HEK293T (cell line): Measurements from ENCODE around the gene RASGRP2.

ENCODE experiments used
- CTCF ChIA-PET: fragments of 350-600 bp; formaldehyde crosslinking; extraction: SDS; loops from one replicate; lab custom pipeline; 2021; ENCODE audit warnings: antibody characterized with exemption, inconsistent platforms; lab: Yijun Ruan, JAX
- POLR2A ChIA-PET: fragments of 350-600 bp; formaldehyde crosslinking; extraction: SDS; loops from one replicate; lab custom pipeline; 2020; ENCODE audit warnings: antibody characterized with exemption, inconsistent platforms; lab: Yijun Ruan, JAX
- DNase-seq: peaks from one replicate; pipeline ENCODE4 v3.0.0; 2012; ENCODE audit warnings: mixed read lengths; ENCODE audit errors: extremely low spot score
- ARNT ChIP-seq: fragments of 450-650 bp; IDR thresholded peaks from 2 replicates; pipeline ENCODE4 v1.6.1; 2017; ENCODE audit warnings: mild to moderate bottlenecking
- BHLHE40 ChIP-seq: fragments of 450-650 bp; IDR thresholded peaks from 2 replicates; pipeline ENCODE4 v1.6.1; 2016; ENCODE audit warnings: mild to moderate bottlenecking, moderate library complexity, borderline replicate concordance
- CTBP1 ChIP-seq: fragments of 450-650 bp; IDR thresholded peaks from 2 replicates; pipeline ENCODE4 v1.6.1; 2016; ENCODE audit warnings: borderline replicate concordance
- ELF4 ChIP-seq: fragments of 450-650 bp; IDR thresholded peaks from 2 replicates; pipeline ENCODE4 v1.6.1; 2017; ENCODE audit warnings: antibody characterized with exemption
- FOXA1 ChIP-seq: fragments of 450-650 bp; IDR thresholded peaks from 2 replicates; pipeline ENCODE4 v1.6.1; 2016; ENCODE audit warnings: mild to moderate bottlenecking
- FOXK2 ChIP-seq: fragments of 450-650 bp; IDR thresholded peaks from 2 replicates; pipeline ENCODE4 v1.6.1; 2016; ENCODE audit warnings: mild to moderate bottlenecking
- FOXM1 ChIP-seq: fragments of 450-650 bp; IDR thresholded peaks from 2 replicates; pipeline ENCODE4 v1.6.1; 2017; ENCODE audit warnings: mild to moderate bottlenecking, borderline replicate concordance
- HDGF ChIP-seq: fragments of 450-650 bp; IDR thresholded peaks from 2 replicates; pipeline ENCODE4 v1.6.1; 2017; ENCODE audit warnings: antibody characterized with exemption, borderline replicate concordance
- L3MBTL2 ChIP-seq: fragments of 450-650 bp; conservative IDR thresholded peaks from 2 replicates; pipeline ENCODE4 v1.6.1; 2016; ENCODE audit warnings: mild to moderate bottlenecking
- LEF1 ChIP-seq: fragments of 450-650 bp; IDR thresholded peaks from 2 replicates; pipeline ENCODE4 v1.6.1; 2017; ENCODE audit warnings: mild to moderate bottlenecking, borderline replicate concordance
- NFRKB ChIP-seq: fragments of 450-650 bp; IDR thresholded peaks from 2 replicates; pipeline ENCODE4 v1.6.1; 2016; ENCODE audit warnings: mild to moderate bottlenecking, moderate library complexity
- SP1 ChIP-seq: fragments of 450-650 bp; IDR thresholded peaks from 2 replicates; pipeline ENCODE4 v1.6.1; 2017
- SUZ12 ChIP-seq: fragments of 450-650 bp; IDR thresholded peaks from 2 replicates; pipeline ENCODE4 v1.6.1; 2016; ENCODE audit warnings: mild to moderate bottlenecking
- TARDBP ChIP-seq: fragments of 450-650 bp; IDR thresholded peaks from 2 replicates; pipeline ENCODE4 v1.6.1; 2016
- ZNF384 ChIP-seq: fragments of 450-650 bp; IDR thresholded peaks from 2 replicates; pipeline ENCODE4 v1.6.1; 2016
- TF ChIP-seq, protein P1 (sequence below): fragments of 450-650 bp; IDR thresholded peaks from 2 replicates; pipeline ENCODE4 v1.6.1; 2016

Gene RASGRP2

DNA sequence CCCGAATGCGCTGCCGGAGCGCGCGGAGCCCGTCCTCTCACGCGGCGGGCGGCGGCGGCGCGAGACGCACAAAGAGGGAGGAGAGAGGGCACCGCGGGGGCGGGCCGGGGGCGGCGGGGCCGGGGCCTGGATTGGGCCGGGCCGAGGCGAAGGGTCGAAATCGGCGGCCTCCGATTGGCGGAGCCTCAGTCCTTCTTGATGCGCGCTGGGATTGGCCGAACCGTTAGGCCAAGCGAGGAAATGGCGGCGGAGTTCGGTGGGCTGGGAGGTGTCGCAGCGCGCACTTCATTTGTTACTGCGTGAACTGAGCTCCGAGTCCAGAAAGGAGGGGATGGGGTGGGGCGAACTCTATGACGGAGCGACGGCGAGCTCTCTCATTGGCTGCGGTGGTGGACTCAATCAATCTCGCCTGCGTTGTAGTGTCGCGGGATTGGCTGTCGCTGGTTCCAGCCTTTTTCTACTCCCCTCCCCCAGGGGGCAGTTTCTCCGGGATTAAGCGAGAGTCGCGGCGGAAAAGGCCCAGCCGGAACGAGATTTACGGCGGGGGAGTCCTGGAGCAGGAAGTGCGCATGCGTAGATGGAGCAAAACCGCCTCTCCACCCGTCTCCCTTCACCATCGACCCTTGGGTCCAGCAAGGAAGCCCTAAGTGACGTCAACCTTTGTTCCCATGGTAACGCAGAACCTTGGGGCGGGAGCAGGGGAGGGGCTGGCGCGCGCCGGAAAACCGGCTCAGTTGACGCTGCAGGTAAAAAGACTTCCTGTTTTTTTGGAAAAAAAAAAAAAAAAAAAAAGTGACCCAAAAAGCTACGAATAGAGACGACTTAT lies 34.7 kb upstream of the RASGRP2 start, which contains the start of gene SF1:
SF1 (minus strand) TSS at position 70 of the 826 bp plus-strand sequence. CDS start 150 bp downstream, outside the sequence.
- POLR2A ChIA-PET: interaction anchor here (0.6 to 1.5 kb wide), 33 partner anchors 10 to 461 kb away, joined by 3 to 17 read pairs (median 4); partner anchors contain the start of genes MAP4K2, MEN1, PYGM and TRMT112
- no peak for TF ChIP-seq TARDBP
- peak; percentile 19; the same call in 1 of the 2 replicates for TF ChIP-seq ELF4
- TF ChIP-seq, protein P1, sequence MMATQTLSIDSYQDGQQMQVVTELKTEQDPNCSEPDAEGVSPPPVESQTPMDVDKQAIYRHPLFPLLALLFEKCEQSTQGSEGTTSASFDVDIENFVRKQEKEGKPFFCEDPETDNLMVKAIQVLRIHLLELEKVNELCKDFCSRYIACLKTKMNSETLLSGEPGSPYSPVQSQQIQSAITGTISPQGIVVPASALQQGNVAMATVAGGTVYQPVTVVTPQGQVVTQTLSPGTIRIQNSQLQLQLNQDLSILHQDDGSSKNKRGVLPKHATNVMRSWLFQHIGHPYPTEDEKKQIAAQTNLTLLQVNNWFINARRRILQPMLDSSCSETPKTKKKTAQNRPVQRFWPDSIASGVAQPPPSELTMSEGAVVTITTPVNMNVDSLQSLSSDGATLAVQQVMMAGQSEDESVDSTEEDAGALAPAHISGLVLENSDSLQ: peak; percentile 95
- peak; percentile 98 for DNase-seq
- CTCF ChIA-PET: interaction anchor here (0.5 to 1.5 kb wide), 3 partner anchors 9 to 109 kb away, joined by 3 to 5 read pairs (median 4); no protein-coding TSS in a partner anchor

DNA sequence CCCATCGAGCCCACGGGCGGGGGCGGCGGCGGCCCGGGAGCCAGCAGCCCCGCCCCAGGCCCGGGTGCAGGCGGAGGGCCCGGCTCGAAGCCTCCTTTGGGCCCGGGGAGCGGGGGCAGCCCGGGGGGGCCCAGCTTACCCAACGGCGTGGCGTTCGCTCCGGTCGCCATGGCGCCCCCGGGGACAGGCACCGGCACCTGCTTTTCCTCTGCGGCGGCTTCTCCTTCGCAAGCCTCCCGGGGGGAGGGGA lies 34.2 kb upstream of the RASGRP2 start:
- TF ChIP-seq NFRKB (no peak), FOXM1 (peak; percentile 19; the same call in 1 of the 2 replicates), ARNT (no peak)
- ChIA-PET CTCF (interaction anchor here (1.5 kb wide), 1 partner anchor 9 kb away, joined by 5 read pairs; no protein-coding TSS in a partner anchor), POLR2A (interaction anchor here (0.9 to 1.5 kb wide), 19 partner anchors 14 to 461 kb away, joined by 3 to 17 read pairs (median 4); partner anchors contain the start of genes MAP4K2, MEN1, PYGM and TRMT112)
- no peak for DNase-seq

DNA sequence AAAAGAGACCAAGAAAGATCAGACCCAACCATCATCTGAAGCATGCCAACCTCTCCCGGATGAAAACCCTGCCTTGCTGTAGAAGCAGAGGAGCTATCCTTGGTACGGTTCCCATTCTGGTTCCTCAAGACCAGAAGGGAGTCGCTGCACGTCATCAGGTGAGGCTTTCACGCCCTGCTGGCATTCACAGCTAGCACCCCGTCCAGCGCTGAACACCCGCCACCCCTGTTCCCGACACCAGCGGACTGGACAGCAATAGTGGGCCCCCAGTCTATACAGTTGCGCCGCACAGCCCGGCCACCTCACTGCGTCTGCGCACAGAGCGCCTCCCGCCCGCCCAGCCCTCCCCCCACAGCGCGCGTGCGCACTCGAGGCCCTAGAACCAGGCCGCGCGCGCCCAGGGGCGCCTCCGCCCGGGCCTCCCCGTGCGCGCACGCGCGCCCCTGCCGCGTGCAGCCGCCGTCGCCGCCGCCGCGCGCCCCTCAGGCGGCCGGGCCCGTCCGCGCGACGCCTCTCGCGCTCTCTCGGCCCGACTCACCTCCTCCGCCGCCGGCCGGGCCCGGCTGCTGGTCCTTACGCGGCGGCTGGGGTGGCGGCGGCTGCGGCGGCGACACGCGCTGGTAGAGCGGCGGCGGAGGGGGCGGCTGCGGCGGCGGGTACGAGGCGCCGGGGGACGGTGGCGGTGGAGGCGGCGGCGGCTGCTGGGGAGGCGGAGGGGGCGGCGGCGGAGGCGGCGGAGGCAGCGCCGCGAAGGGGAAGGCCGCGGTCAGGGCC lies 33.7 kb upstream of the RASGRP2 start:
- ChIA-PET POLR2A (interaction anchor here (0.9 to 1.6 kb wide), 6 partner anchors 14 to 30 kb away, joined by 3 to 6 read pairs (median 4); partner anchors contain the start of gene MAP4K2), CTCF (interaction anchor here (0.7 kb wide), 1 partner anchor 21 kb away, joined by 7 read pairs; no protein-coding TSS in a partner anchor)
- TF ChIP-seq SUZ12 (no peak), L3MBTL2 (no peak), FOXM1 (no peak), HDGF (no peak), BHLHE40 (no peak), SP1 (no peak), TARDBP (no peak), FOXA1 (no peak), FOXK2 (no peak), ARNT (no peak), NFRKB (no peak), ELF4 (no peak)
- TF ChIP-seq, protein P1: no peak
- peak; percentile 92 for DNase-seq

DNA sequence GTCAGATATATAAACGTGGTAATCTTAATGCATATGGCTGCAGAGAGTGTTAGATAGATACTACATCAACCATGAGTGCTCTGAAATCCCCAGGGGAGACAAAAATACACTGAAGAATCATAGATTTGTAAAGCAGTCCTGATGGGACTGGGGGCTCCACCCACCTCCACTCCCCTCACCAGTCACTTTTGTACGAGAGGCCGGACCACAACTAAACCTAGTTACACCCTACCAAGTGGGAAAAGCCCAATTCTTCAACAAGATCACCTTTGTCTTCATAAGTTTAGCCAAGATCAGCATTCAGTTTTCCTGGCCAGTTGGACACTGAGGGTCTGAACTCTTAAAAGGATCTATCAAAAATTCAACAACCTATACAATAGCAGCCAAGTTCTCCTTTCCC lies 32.9 kb upstream of the RASGRP2 start:
- DNase-seq: no peak
- POLR2A ChIA-PET: interaction anchor here (0.9 to 1.6 kb wide), 3 partner anchors 13 to 29 kb away, joined by 3 to 5 read pairs (median 3); no protein-coding TSS in a partner anchor
- CTCF ChIA-PET: interaction anchor here (0.9 kb wide), 1 partner anchor 17 kb away, joined by 4 read pairs; the partner anchor contains the start of gene PYGM
- TF ChIP-seq CTBP1 (no peak), FOXA1 (no peak), SP1 (no peak), ELF4 (no peak), NFRKB (no peak), FOXK2 (no peak), LEF1 (no peak)
- TF ChIP-seq, protein P1: no peak

DNA sequence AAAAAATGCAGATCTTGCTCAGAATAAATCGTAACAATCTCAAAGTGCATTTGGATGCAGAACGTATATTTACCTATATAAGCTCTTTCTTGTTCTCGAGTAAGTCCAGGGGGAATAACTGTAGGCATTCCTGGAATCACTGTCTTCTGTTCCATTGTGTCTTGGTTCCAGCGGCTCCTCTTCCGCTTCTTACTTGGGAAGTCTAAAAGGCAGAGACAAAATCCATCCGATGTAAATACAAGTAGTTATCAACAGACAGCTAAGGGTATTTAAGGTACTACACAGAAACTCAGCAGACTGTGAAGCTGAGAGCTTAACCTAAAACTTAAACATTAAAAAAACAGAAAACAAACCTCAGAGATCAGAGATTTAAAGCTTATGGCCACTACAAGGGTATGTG lies 32.5 kb upstream of the RASGRP2 start:
- TF ChIP-seq BHLHE40 (no peak), FOXM1 (no peak), TARDBP (no peak), ZNF384 (no peak), HDGF (no peak), NFRKB (no peak), ARNT (no peak), ELF4 (no peak), SUZ12 (no peak), SP1 (no peak), FOXK2 (no peak), FOXA1 (no peak)
- TF ChIP-seq, protein P1: no peak
- ChIA-PET POLR2A (interaction anchor here (0.9 to 1.6 kb wide), 3 partner anchors 13 to 29 kb away, joined by 3 to 5 read pairs (median 3); no protein-coding TSS in a partner anchor), CTCF (interaction anchor here (0.9 kb wide), 1 partner anchor 16 kb away, joined by 4 read pairs; the partner anchor contains the start of gene PYGM)
- DNase-seq: no peak
